GM21381 (cell line): ENCODE results near the gene KCNQ4.
A peak's percentile ranks its signal among the peaks of the same experiment; 100 is the strongest.

Experiments used
- ATAC-seq: cut with Tn5 transposase; IDR thresholded peaks from one replicate; pipeline ENCODE4 v1.9.1; 2021; ENCODE audit warnings: mild to moderate bottlenecking, moderate library complexity; ENCODE audit not compliant: unreplicated experiment

KCNQ4 gene

GRCh38 chr1:40754201-40754600 lies 29.4 kb upstream of the KCNQ4 start:
- no peak for ATAC-seq

GRCh38 chr1:40755067-40755466 lies 28.5 kb upstream of the KCNQ4 start:
- no peak for ATAC-seq

- no peak for ATAC-seq
Measured at GRCh38 chr1:40756523-40756922, 27.1 kb upstream of the KCNQ4 start.

GRCh38 chr1:40757084-40757483 lies 26.5 kb upstream of the KCNQ4 start:
- ATAC-seq = no peak

GRCh38 chr1:40758004-40758403 lies 25.6 kb upstream of the KCNQ4 start:
- ATAC-seq = no peak

- ATAC-seq = no peak
Measured at GRCh38 chr1:40758578-40759343, 24.8 kb upstream of the KCNQ4 start.

- no peak for ATAC-seq
Measured at GRCh38 chr1:40760984-40761383, 22.6 kb upstream of the KCNQ4 start.

- peak; percentile 59 for ATAC-seq
Measured at GRCh38 chr1:40762144-40762923, 21.3 kb upstream of the KCNQ4 start.

GRCh38 chr1:40763742-40764532 lies 19.6 kb upstream of the KCNQ4 start:
- ATAC-seq = no peak

GRCh38 chr1:40764981-40765380 lies 18.6 kb upstream of the KCNQ4 start:
- ATAC-seq = no peak

GRCh38 chr1:40766017-40766416 lies 17.6 kb upstream of the KCNQ4 start:
- ATAC-seq = no peak

- no peak for ATAC-seq
Measured at GRCh38 chr1:40766560-40766959, 17.0 kb upstream of the KCNQ4 start.

GRCh38 chr1:40768146-40768990 lies 15.2 kb upstream of the KCNQ4 start:
- no peak for ATAC-seq

GRCh38 chr1:40769815-40770214 lies 13.8 kb upstream of the KCNQ4 start:
- no peak for ATAC-seq

GRCh38 chr1:40770296-40771070 lies 13.1 kb upstream of the KCNQ4 start:
- ATAC-seq = no peak

- ATAC-seq = no peak
Measured at GRCh38 chr1:40772146-40772955, 11.2 kb upstream of the KCNQ4 start.

- ATAC-seq = no peak
Measured at GRCh38 chr1:40773748-40774265, 9.8 kb upstream of the KCNQ4 start.

- ATAC-seq = no peak
Measured at GRCh38 chr1:40774266-40774998, 9.2 kb upstream of the KCNQ4 start.
